Activated T-cell treated with anti-CD3 and anti-CD28 coated beads, Interleukin-2, amount 50 U/mL, for 72 hours (primary cell): ENCODE measurements around the gene CHCHD4. TPM values are rescaled to one million over a fixed set of nuclear protein-coding genes. Genes with fewer than 3 reads are reported as not detected.

Experiments
- ATAC-seq, 2 donors: fragments of 150-1000 bp; cut with Tn5 transposase; replicated peaks in 1 of 2; 2 replicates each; pipeline ENCODE4 v1.10.0; 2021; ENCODE audit warnings: moderate library complexity in 2 of 2, mild to moderate bottlenecking in 1 of 2
- DNase-seq, 2 donors: peaks; one replicate each; pipeline ENCODE4 v3.0.0; 2021 to 2022; ENCODE audit warnings: mixed read lengths in 1 of 2
- H3K27ac Mint-ChIP-seq: one replicate; pipeline ENCODE4 v1.8.0; 2022; ENCODE audit warnings: mild to moderate bottlenecking, moderate library complexity, mixed read lengths
- H3K27me3 Mint-ChIP-seq: one replicate; pipeline ENCODE4 v1.8.0; 2022; ENCODE audit warnings: low read depth, mixed read lengths
- H3K36me3 Mint-ChIP-seq, 2 donors: one replicate each; pipeline ENCODE4 v1.8.0; 2022; ENCODE audit warnings: mixed read lengths in 2 of 2, mild to moderate bottlenecking in 1 of 2; ENCODE audit not compliant: insufficient read depth in 2 of 2
- H3K4me1 Mint-ChIP-seq: one replicate; pipeline ENCODE4 v1.8.0; 2022; ENCODE audit warnings: low read depth, mixed read lengths
- H3K4me3 Mint-ChIP-seq, 2 donors: one replicate each; pipeline ENCODE4 v1.8.0; 2022; ENCODE audit warnings: mild to moderate bottlenecking in 2 of 2, mixed read lengths in 2 of 2, moderate library complexity in 2 of 2
- H3K9me3 Mint-ChIP-seq, 2 donors: one replicate each; pipeline ENCODE4 v1.8.0; 2022; ENCODE audit warnings: mixed read lengths in 2 of 2
- total RNA-seq, 2 donors: library from RNA; stranded (reverse); gene quantifications; one replicate each; pipeline ENCODE4 v1.2.3, GENCODE V29; 2022

The CHCHD4 gene
- 10 to 100 TPM; 14.7 to 15.6 TPM for total RNA-seq

DNA sequence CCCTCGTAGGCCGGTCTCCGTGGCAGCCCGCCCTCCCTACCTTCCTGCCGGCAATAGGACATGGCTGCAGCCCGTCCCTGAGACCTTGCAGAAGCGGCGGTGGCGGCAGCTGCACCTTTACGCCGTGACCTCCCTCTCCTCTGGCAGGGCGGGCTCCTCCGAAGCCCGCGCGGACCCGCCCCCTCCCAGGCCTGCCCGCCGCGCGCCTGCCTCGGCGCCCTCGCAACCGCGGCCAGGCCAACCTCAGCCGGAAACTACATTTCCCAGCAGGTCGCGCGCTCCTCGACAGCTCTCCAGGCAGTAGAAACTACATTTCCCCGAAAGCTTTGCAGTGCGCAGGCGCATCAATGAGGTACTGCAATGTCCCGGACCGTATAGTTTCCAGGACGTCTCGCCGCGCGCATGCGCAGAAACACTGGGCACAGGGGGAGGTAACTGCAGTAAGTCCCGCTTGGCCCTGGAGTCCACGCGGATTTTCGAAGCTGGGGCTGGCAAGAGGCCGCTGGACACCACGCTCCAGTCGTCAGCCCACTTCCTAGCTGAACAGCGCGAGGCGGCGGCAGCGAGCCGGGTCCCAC, at the start of gene CHCHD4, which contains the start of gene TMEM43:
TSS of gene CHCHD4 (minus strand) at position 256 of the 578 bp plus-strand sequence. CDS start at position 62, 194 bp downstream.
TSS of gene TMEM43 (plus strand) at position 438 of the 578 bp plus-strand sequence. CDS start 142 bp downstream, outside the sequence.
- DNase-seq (peak; percentile 96 to 98), ATAC-seq (peak; percentile 89 to 91)
- Mint-ChIP-seq H3K36me3 (peaks cover 11 to 22% of the 10 kb centered on the region in 2 donors), H3K27me3 (no peaks in the 10 kb centered on the region), H3K9me3 (no peaks in the 10 kb centered on the region), H3K4me1 (peaks cover 67% of the 10 kb centered on the region), H3K4me3 (peak within 1 kb of the TSS; percentile 94 to 98), H3K27ac (peak within 1 kb of the TSS; percentile 98)

- Mint-ChIP-seq H3K36me3 (peaks cover 12 to 29% of the 10 kb centered on the region in 2 donors), H3K27me3 (no peaks in the 10 kb centered on the region)
Observed at GRCh38 chr3:14172496-14172895, 47.8 kb upstream of the CHCHD4 start.

DNA sequence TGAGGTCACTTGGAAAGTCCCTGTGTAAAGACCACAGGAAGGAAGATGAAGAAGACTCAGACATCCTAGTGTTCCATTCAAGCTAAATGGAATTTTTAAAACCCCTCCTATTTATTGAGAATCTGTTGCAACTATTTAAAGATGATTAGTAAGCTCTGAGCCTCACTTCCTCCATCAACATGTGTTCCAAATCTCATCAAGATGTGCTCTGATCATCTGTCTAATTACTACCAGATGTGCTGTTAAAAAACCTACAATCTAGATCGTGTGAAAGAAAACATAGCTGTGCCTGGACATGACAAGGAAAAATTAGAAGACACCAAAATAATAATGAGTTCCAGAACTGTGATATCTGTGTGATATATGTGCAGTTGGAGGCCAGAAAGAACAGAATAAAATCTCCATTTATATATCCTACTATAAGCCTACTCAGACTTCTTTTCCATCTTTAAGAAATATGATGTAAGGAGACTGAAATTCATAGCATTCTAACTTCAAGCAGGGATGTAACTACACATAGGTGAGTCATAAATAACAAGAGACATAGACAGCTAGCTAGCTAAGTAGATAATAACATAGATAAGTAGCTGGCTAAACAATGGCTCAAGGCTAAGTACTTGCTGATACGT, 46.0 kb upstream of the CHCHD4 start:
- peaks cover 16 to 36% of the 10 kb centered on the region in 2 donors for H3K36me3 Mint-ChIP-seq
- H3K27me3 Mint-ChIP-seq, result no peaks in the 10 kb centered on the region
- H3K9me3 Mint-ChIP-seq, result no peaks in the 10 kb centered on the region
- DNase-seq, result no peak
- peak overlapping the region; percentile 88 for H3K27ac Mint-ChIP-seq
- peaks cover 41% of the 10 kb centered on the region for H3K4me1 Mint-ChIP-seq
- ATAC-seq, result no peak
- H3K4me3 Mint-ChIP-seq, result no peak overlapping the region

More at GRCh38 chr3:14172496-14172895, 47.8 kb upstream of the CHCHD4 start:
- ATAC-seq (no peak), DNase-seq (no peak)
- no peak overlapping the region for H3K27ac Mint-ChIP-seq
- H3K9me3 Mint-ChIP-seq, result no peaks in the 10 kb centered on the region
- H3K4me3 Mint-ChIP-seq, result no peak overlapping the region
- peaks cover 59% of the 10 kb centered on the region for H3K4me1 Mint-ChIP-seq

DNA sequence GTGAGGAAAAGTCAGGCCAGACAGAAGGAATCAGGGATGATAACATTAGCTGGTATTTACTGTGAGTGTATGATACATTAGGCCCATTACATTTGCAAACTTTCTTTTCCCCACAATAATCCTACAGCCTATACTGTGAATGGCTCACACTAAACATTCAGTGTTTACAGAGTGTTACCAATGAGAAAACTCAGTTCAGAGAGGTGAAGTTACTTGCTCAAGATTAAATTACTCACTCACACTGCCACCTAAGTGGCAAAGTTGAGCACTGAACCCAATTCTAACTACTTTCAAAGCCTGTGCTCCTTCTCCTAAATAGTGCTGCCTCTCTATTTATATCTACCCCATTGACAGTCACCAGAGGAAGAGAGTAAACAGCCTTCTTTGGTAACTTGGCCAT, 45.2 kb upstream of the CHCHD4 start:
- H3K27me3 Mint-ChIP-seq, result no peaks in the 10 kb centered on the region
- no peak overlapping the region for H3K4me3 Mint-ChIP-seq
- H3K4me1 Mint-ChIP-seq, result peaks cover 33% of the 10 kb centered on the region
- H3K36me3 Mint-ChIP-seq, result peaks cover 16 to 39% of the 10 kb centered on the region in 2 donors
- DNase-seq (no peak), ATAC-seq (peak in 1 of 2 donors; percentile 19)
- no peaks in the 10 kb centered on the region for H3K9me3 Mint-ChIP-seq
- peak overlapping the region; percentile 88 for H3K27ac Mint-ChIP-seq

DNA sequence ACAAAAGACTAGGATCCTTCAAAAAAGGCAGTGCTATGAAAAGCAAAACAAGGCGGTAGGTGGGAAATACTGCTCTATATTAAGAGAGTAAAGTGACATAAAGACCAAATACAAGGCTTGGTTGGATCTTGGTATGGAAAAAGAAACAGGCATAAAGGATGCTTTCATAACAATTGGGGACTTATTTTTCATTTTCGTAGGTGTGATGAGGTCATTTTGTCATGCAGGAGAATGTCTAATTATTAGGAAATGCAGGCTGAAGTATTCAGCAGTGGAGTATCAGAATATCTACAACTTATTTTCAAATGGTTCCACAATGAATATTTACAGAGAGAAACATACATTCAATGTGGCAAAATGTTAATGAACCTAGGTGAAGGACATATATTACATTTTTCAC, 44.8 kb upstream of the CHCHD4 start:
- peaks cover 29% of the 10 kb centered on the region for H3K4me1 Mint-ChIP-seq
- no peaks in the 10 kb centered on the region for H3K27me3 Mint-ChIP-seq
- ATAC-seq (no peak), DNase-seq (no peak)
- no peaks in the 10 kb centered on the region for H3K9me3 Mint-ChIP-seq
- H3K27ac Mint-ChIP-seq, result peak overlapping the region; percentile 89
- H3K4me3 Mint-ChIP-seq, result no peak overlapping the region
- H3K36me3 Mint-ChIP-seq, result peaks cover 20 to 42% of the 10 kb centered on the region in 2 donors

GRCh38 chr3:14166877-14167603, 42.4 kb upstream of the CHCHD4 start:
- DNase-seq, result no peak
- no peak for ATAC-seq
- Mint-ChIP-seq H3K4me3 (no peak overlapping the region), H3K9me3 (peaks cover 0 to 5% of the 10 kb centered on the region in 2 donors), H3K4me1 (peaks cover 16% of the 10 kb centered on the region), H3K36me3 (peaks cover 24 to 63% of the 10 kb centered on the region in 2 donors), H3K27me3 (no peaks in the 10 kb centered on the region), H3K27ac (peak overlapping the region; percentile 85)

DNA sequence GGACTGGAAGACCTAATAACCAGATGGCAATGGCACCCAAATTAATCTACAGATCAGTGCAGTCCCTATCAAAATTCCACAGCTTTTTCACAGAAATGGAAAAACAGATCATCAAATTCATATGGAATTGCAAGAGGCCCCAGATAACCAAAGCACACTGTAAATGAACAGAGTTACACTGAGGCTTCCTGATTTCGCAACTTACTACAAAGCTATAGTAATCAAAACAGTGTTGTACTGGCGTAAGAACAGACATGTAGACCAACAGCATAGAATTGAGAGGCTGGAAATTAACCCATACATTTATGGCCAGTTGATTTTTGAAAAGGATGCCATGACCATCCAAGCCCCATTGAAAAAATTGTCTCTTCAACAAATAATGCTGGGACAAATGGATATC, 37.5 kb upstream of the CHCHD4 start:
- H3K27me3 Mint-ChIP-seq, result no peaks in the 10 kb centered on the region
- no peak overlapping the region for H3K27ac Mint-ChIP-seq
- no peaks in the 10 kb centered on the region for H3K4me1 Mint-ChIP-seq
- H3K4me3 Mint-ChIP-seq, result no peak overlapping the region
- H3K36me3 Mint-ChIP-seq, result peaks cover 33 to 70% of the 10 kb centered on the region in 2 donors
- peaks cover 6 to 10% of the 10 kb centered on the region in 2 donors for H3K9me3 Mint-ChIP-seq
- ATAC-seq, result no peak
- no peak for DNase-seq

DNA sequence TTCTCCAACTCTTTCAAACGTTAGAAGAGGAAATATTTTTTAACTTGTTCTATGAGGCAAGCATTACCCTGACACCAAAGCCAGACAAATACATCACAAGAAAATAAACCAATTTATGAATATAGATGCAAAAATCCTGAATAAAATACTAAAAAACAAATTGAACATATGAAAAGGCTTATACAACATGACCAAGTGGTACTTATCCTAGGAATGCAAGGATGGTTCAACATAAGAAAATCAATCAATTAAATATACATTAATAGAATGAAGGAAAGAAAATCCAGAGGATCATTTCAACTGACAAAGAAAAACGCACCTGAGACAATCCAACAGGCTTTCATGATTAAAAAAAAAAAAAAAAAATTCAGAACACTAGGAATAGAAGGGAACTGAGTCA, 36.6 kb upstream of the CHCHD4 start:
- ATAC-seq, result no peak
- Mint-ChIP-seq H3K9me3 (peaks cover 6 to 10% of the 10 kb centered on the region in 2 donors), H3K36me3 (peaks cover 33 to 69% of the 10 kb centered on the region in 2 donors), H3K4me1 (no peaks in the 10 kb centered on the region), H3K27me3 (no peaks in the 10 kb centered on the region), H3K27ac (no peak overlapping the region), H3K4me3 (no peak overlapping the region)
- no peak for DNase-seq

DNA sequence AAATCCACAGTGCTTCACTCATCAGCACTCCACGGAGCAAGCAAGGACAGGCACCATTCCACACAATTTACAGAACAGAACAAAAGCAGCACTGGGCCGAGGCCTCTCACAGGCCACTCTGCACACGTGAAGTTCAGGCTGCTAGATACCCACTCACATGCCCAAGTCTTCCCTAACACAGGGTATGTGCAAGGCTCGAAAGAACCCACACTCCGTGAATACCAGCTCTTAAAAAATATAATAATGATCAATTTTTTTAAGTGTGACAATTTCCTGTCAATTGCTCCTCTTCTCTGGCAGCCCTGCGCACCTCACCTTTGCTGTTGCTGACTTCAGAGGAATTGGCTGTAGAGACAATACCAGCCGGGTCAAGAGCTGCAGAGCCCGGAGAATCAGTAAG, 34.8 kb upstream of the CHCHD4 start:
- DNase-seq (no peak), ATAC-seq (no peak)
- H3K27me3 Mint-ChIP-seq, result no peaks in the 10 kb centered on the region
- no peaks in the 10 kb centered on the region for H3K4me1 Mint-ChIP-seq
- peaks cover 26 to 67% of the 10 kb centered on the region in 2 donors for H3K36me3 Mint-ChIP-seq
- peaks cover 6 to 10% of the 10 kb centered on the region in 2 donors for H3K9me3 Mint-ChIP-seq
- no peak overlapping the region for H3K27ac Mint-ChIP-seq
- no peak overlapping the region for H3K4me3 Mint-ChIP-seq

- Mint-ChIP-seq H3K36me3 (peaks cover 28 to 59% of the 10 kb centered on the region in 2 donors), H3K4me1 (no peaks in the 10 kb centered on the region), H3K4me3 (no peak overlapping the region), H3K27me3 (no peaks in the 10 kb centered on the region), H3K27ac (peak overlapping the region; percentile 52), H3K9me3 (peaks cover 6 to 10% of the 10 kb centered on the region in 2 donors)
- ATAC-seq (no peak), DNase-seq (no peak)
Observed at GRCh38 chr3:14158370-14158769, 33.7 kb upstream of the CHCHD4 start.

- Mint-ChIP-seq H3K4me1 (no peaks in the 10 kb centered on the region), H3K27ac (peak overlapping the region; percentile 52), H3K9me3 (peaks cover 6 to 10% of the 10 kb centered on the region in 2 donors), H3K36me3 (peaks cover 28 to 55% of the 10 kb centered on the region in 2 donors), H3K4me3 (no peak overlapping the region), H3K27me3 (no peaks in the 10 kb centered on the region)
- DNase-seq (no peak), ATAC-seq (no peak)
Observed at GRCh38 chr3:14157951-14158350, 33.3 kb upstream of the CHCHD4 start.

DNA sequence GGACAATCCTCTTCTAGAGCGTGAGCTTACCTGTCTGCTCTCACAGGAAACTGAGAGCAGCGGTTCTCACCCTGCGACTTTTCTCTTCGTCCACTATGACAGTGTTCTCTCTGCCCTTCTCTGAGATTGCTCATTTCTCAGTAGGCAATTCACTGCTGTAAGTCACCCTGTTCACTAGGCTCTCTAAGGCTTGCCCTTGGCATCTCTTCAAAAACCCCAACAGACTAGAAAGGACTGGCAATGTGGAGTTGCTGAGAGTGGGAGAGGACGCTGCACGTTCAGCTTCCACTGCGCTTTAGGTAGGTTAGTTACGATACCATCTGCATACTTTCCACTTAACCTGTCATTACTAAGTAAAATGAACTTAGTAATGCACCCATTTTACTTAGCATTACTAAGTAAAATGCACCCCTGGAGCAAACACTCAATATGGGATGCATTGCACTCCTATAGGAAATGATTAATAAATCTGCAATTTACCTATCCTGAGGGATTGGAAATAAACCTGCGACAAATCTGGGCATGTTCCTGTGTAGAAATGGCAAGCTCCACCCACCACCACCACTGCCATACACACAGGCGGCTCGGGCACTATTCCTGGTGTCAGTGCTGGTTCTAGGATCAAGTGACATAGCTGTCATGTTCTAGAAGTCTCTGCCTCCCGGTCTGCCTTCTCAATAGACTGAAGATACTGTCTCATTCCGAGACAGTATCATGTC, 32.3 kb upstream of the CHCHD4 start:
- no peaks in the 10 kb centered on the region for H3K4me1 Mint-ChIP-seq
- ATAC-seq, result peak in 1 of 2 donors; percentile 39
- H3K36me3 Mint-ChIP-seq, result peaks cover 19 to 45% of the 10 kb centered on the region in 2 donors

More for the DNA sequence above, 32.3 kb upstream of the CHCHD4 start:
- DNase-seq, result no peak
- Mint-ChIP-seq H3K4me3 (no peak overlapping the region), H3K27me3 (no peaks in the 10 kb centered on the region), H3K9me3 (peaks cover 5 to 6% of the 10 kb centered on the region in 2 donors), H3K27ac (no peak overlapping the region)
